Retinal pigment epithelial cell (primary cell): ENCODE data around the gene ATXN7.

Source experiments
- DNase-seq: peaks from one replicate; pipeline ENCODE4 v3.0.0-alpha.2; 2010; ENCODE audit warnings: low read depth
- H3K4me3 ChIP-seq: 2 replicates; pipeline ENCODE4 v1.5.1; 2011; ENCODE audit warnings: mild to moderate bottlenecking, low read length, control low read depth, moderate library complexity
- CTCF ChIP-seq: conservative IDR thresholded peaks from 2 replicates; pipeline ENCODE4 v1.5.1; 2011; ENCODE audit warnings: low read depth, low read length, control low read depth, inconsistent platforms

ATXN7 gene

GRCh38 chr3:63874769-63875168 lies 11.1 kb downstream of the ATXN7 start:
- no peak for TF ChIP-seq CTCF
- no peak overlapping the region for H3K4me3 ChIP-seq
- DNase-seq: no peak

- no peak for DNase-seq
- no peak overlapping the region for H3K4me3 ChIP-seq
- no peak for TF ChIP-seq CTCF
These were observed 11.8 kb downstream of the ATXN7 start for GRCh38 chr3:63875510-63875909.

GRCh38 chr3:63876260-63876659 lies 12.6 kb downstream of the ATXN7 start:
- no peak for TF ChIP-seq CTCF
- no peak for DNase-seq
- no peak overlapping the region for H3K4me3 ChIP-seq

GRCh38 chr3:63877737-63878393 lies 14.2 kb downstream of the ATXN7 start:
- H3K4me3 ChIP-seq: no peak overlapping the region
- TF ChIP-seq CTCF: no peak
- DNase-seq: no peak

- H3K4me3 ChIP-seq: no peak overlapping the region
- TF ChIP-seq CTCF: no peak
- DNase-seq: no peak
These were observed 14.9 kb downstream of the ATXN7 start for GRCh38 chr3:63878394-63879060.

- TF ChIP-seq CTCF: no peak
- no peak for DNase-seq
- no peak overlapping the region for H3K4me3 ChIP-seq
These were observed 17.0 kb downstream of the ATXN7 start for GRCh38 chr3:63880653-63881052.

- DNase-seq: no peak
- H3K4me3 ChIP-seq: no peak overlapping the region
- TF ChIP-seq CTCF: no peak
These were observed 23.2 kb downstream of the ATXN7 start for GRCh38 chr3:63886858-63887257.
